Measurements from ENCODE around the gene DNAI1.

DNAI1 gene

DNA sequence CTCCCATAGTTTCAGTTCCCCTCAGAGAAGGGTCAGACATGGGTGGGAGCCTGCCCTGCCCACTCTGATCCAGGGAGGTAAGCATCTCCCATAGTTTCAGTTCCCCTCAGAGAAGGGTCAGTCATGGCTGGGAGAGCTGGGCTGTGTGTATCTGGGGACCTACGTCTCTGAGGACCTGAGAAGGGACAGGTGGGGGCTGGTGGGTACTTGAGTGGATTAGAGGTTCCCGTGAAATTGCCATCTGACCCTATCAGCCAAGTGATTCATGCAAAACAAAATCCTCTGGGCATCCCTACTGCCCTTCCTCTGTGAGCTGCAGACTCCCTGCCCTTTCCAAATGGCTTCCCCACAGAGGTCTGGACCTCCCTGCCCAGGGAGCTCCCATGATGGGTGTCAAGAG is 60.3 kb downstream of the DNAI1 start:
- TF ChIP-seq, protein P1, sequence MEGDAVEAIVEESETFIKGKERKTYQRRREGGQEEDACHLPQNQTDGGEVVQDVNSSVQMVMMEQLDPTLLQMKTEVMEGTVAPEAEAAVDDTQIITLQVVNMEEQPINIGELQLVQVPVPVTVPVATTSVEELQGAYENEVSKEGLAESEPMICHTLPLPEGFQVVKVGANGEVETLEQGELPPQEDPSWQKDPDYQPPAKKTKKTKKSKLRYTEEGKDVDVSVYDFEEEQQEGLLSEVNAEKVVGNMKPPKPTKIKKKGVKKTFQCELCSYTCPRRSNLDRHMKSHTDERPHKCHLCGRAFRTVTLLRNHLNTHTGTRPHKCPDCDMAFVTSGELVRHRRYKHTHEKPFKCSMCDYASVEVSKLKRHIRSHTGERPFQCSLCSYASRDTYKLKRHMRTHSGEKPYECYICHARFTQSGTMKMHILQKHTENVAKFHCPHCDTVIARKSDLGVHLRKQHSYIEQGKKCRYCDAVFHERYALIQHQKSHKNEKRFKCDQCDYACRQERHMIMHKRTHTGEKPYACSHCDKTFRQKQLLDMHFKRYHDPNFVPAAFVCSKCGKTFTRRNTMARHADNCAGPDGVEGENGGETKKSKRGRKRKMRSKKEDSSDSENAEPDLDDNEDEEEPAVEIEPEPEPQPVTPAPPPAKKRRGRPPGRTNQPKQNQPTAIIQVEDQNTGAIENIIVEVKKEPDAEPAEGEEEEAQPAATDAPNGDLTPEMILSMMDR (IDR thresholded peaks at IDR 0.05; ENCODE audit: borderline replicate concordance, control extremely low read depth, extremely low read depth, insufficient read depth, missing control alignments): no peak
- DNase-seq (ENCODE audit: low spot score): no peak
- in situ Hi-C loops (cut with MboI; ENCODE audit: low sequenced_read_pairs, unreplicated experiment): no loop called here

DNA sequence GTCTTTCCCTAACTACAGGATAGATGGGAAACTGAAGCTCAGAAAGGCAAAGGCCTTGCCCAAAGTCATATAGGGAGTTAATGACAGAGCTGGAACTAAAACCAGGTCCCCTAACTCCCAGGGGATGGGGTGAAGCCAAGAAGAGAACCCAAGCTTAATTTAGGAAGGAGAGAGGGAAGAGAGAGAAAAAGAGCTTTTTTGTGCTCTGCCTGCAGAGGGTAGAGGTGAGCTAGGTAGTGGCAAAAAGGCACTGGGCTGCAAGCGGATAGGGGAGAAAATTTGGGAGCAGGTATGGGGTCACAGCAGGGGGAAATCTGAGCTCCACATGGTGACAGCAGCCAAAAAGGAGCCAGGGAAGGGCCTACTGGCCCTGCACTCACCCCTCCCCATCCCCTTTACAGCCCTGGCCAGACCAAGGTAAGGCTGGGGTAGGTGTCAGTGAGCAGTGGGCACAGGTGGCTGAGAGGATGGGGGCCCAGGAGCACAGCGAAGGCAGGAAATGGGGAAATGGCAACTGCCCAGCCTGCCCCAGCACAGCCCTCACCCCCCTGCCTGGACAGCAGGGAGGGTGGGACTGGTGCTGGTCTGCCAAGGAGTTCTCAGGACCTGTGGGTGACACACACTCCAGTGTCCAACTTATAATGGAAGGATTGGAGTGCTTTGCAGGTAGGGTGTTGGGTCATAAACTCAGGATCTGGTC is 60.9 kb downstream of the DNAI1 start:
- TF ChIP-seq, protein P1 (IDR thresholded peaks at IDR 0.05; ENCODE audit: borderline replicate concordance, control extremely low read depth, extremely low read depth, insufficient read depth, missing control alignments): no peak
- no peak for DNase-seq (ENCODE audit: low spot score)
- in situ Hi-C loops (cut with MboI; ENCODE audit: low sequenced_read_pairs, unreplicated experiment): no loop called here

DNA sequence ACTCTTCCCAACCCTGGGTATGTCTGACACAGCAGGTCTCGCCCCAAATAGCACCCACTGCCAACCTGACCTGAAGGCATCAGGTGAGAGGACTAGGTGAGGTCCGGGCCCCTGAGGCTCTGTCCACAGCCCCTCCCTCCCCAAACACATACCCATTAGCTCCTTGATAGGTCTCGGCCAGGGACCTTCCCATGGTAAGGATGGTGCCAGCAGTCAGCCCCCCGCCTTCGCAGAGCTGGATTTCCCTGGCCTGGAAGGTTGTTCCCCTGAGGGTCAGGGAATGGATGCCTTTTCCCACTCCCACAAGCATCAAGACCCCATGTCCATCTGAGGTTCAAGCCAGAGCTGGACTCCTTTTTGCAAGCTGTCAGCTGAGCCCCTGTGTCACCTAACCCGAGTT is 61.5 kb downstream of the DNAI1 start:
- DNase-seq (ENCODE audit: low spot score): no peak
- in situ Hi-C loops (cut with MboI; ENCODE audit: low sequenced_read_pairs, unreplicated experiment): no loop called here
- TF ChIP-seq, protein P1 (IDR thresholded peaks at IDR 0.05; ENCODE audit: borderline replicate concordance, control extremely low read depth, extremely low read depth, insufficient read depth, missing control alignments): no peak

DNA sequence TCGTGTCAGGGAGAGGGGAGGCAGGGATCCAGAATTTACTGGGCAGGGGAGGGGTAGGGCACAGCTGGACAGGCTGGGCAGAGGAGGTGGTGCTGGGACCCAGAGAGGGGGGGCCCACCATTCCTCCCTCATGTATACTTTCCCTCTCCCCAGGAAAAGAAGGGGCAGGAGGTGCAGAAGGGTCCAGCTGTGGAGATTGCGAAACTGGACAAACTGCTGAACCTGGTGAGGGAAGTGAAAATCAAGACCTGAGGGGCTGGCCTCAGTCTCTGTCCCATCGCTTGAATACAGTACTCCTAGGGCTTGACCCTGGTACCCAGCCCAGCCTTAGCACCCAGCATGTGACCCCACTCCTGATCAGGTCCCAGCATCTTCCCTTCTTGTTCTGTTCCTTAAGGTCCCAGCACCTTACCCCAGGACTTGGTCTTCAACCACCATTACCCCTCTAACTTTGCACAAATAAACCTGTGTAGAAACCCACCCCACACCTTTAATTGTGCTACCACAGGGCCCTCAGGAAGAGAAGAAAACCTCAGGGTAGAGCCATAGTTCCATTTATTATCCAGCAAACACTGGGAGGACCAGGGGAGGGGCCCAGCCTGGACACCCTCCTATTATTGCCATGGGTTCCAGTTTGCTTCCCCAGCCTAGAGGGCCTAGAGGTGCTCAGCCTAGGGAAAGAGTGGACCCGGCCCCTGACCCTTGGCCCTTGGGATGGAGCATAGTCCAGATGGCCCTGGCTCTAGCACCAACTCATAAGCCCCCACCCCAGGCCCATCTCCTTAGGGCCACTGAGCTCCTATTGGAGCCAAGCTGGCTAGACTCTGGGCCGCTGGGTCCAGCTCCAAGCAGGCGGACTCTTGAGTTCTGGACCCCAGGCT is 62.1 kb downstream of the DNAI1 start:
- DNase-seq (ENCODE audit: low spot score): no peak
- TF ChIP-seq, protein P1 (IDR thresholded peaks at IDR 0.05; ENCODE audit: borderline replicate concordance, control extremely low read depth, extremely low read depth, insufficient read depth, missing control alignments): no peak
- in situ Hi-C loops (cut with MboI; ENCODE audit: low sequenced_read_pairs, unreplicated experiment): no loop called here

DNA sequence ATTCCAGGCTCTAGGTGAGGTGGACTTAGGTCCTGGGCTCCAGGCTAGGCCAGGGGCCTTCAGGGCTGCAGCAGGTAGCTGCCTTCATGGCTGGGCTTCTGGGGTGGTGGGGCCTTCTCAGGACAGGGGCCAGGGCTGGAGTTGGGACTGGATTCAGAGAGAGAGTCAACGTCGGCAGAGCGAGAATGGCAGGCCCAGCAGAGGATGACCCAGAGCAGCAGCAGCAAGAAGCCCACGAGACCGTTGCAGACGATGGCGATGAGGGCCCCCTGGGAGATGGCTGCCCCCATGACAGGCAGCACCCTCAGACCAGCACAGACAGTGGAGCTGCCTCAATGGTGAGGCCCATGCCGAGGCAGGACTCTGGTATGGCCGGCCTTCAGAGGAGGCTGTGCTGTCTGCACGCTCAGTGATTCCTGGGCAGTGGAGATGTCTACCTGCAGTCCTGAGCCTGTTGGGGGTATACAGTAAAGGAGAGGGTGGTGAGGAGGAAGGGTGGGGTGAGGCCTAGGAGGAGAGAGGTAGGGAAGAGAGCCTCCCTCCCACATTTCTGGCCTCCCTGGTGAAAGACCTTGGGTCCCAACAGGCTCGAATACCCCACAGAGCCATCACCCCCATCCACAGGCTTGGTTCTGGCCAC is 62.9 kb downstream of the DNAI1 start:
- TF ChIP-seq, protein P1 (IDR thresholded peaks at IDR 0.05; ENCODE audit: borderline replicate concordance, control extremely low read depth, extremely low read depth, insufficient read depth, missing control alignments): no peak
- in situ Hi-C loops (cut with MboI; ENCODE audit: low sequenced_read_pairs, unreplicated experiment): no loop called here
- no peak for DNase-seq (ENCODE audit: low spot score)

DNA sequence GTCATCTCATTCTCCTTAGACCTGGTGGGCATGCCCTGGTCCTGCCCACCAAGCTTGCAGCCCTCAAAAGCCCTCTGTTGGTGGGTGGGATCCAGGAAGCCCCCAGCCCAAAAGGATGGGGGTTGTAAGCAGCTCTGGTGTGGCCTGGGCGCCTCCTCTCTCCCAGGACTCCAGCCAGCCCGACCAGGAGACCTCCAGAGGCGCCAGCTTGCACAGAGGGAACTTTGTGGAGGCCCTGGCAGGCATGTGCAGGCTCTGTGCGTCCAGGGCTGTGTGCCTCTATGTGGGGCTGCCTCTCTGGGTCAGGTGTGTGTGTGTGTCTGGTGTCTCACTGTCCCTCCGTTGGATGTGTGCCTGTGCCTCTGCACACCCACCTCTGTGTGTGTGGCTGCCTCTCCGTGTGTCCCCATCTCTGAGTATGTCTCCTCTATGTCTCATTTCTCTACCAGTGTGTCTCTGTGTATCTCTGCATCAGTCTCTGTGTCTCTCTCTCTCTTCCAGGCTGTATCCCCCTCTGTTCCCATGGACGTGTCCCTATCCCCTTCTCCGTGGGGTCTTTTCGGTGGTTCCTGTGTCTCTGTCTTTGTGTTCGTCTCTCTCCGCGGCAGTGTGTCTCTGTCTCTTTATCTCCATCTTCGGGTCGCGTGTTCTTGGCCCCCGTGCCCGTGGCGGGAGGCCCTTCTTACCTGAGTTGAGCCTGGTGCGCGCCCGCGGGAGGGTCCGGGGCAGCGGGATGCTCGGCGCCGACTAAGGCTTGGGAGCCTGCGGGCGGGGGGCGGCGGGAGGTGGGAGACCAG is 63.7 kb downstream of the DNAI1 start:
- TF ChIP-seq, protein P1 (IDR thresholded peaks at IDR 0.05; ENCODE audit: borderline replicate concordance, control extremely low read depth, extremely low read depth, insufficient read depth, missing control alignments): no peak
- no peak for DNase-seq (ENCODE audit: low spot score)
- in situ Hi-C loops (cut with MboI; ENCODE audit: low sequenced_read_pairs, unreplicated experiment): no loop called here
